ENCODE results near the gene CLEC20A.

Gene CLEC20A

GRCh38 chr1:178484698-178485225, 12.0 kb downstream of the CLEC20A start:
- no peak for FAIRE-seq
- no peak for DNase-seq (ENCODE audit: extremely low spot score, insufficient read length, low read depth)

DNA sequence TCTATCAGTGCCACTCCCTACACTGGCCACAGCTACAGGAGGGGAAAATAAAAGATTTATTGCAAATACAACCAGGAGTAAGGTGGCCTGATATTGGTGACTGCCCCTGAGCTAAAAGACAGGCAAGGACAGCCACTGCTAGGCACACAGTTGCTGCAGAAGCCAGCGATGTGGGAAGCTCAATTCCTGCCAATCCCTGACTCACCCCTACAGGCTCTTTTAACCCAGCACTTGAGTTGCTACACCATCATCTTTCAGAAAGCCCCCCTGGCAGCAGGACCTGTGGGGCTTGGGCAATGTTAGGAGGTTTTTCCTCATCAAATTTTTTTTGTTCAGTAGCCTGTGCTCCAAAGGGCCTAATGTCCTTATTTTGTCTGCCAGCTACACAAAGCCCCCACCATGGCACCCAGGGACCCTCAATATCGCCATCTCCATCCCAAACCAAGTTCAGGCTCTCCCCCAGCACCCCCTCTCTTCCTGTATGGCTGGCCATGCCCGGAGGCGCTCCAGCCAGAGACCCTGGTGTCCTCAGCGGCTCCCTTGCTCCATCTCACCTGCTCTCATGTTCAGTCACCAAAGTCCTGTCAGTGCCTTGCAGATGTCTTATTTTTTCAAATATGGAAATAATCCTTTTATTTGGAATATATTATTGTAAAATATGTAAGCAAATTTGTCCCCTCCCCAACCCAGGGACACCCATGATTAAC, 13.4 kb downstream of the CLEC20A start:
- no peak for FAIRE-seq
- DNase-seq (ENCODE audit: extremely low spot score, insufficient read length, low read depth): no peak

- FAIRE-seq (no peak), DNase-seq (ENCODE audit: extremely low spot score, insufficient read length, low read depth) (no peak)
Measured at GRCh38 chr1:178477841-178478240, 18.9 kb downstream of the CLEC20A start.

DNA sequence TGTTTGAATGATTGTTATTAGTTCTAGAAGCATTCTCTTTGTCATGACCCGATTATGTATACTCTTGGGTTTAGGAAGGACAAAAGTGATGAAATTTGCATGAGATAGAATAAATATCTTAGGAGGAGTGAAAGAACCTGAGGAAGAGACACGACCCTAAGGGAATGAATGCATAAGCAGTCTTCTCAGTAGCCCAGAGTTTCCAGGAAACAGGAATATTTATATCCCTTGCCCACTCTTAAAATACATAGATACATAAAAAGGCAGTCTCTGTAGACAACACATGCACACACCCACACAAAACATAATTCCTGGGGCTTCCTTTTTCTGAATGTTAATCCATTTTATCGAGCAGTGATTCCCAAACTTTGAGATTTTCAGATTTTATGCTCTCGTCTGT, 19.4 kb downstream of the CLEC20A start:
- FAIRE-seq: no peak
- no peak for DNase-seq (ENCODE audit: extremely low spot score, insufficient read length, low read depth)

DNA sequence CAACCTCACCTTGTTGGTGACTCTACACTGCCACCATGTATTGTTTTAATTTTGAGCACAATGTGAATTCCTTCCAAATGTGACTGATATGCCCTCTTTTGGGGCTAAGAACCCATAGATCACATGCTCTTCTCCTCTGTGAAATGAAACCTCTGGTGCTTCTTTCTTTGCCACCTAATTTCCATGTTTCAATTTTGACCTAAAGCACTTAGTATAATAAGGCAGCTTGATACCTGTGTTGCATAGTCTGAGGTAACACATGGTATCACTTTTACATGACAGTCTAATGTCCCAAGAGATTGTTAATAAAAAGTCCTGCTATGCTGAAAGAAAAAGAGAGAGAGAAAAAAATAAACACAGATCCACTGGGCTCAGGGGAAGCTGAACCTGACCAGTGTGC, 24.2 kb downstream of the CLEC20A start:
- DNase-seq (ENCODE audit: extremely low spot score, insufficient read length, low read depth): no peak
- no peak for FAIRE-seq

- DNase-seq (ENCODE audit: extremely low spot score, insufficient read length, low read depth) (no peak), FAIRE-seq (no peak)
Measured at GRCh38 chr1:178470411-178470960, 26.3 kb downstream of the CLEC20A start.

DNA sequence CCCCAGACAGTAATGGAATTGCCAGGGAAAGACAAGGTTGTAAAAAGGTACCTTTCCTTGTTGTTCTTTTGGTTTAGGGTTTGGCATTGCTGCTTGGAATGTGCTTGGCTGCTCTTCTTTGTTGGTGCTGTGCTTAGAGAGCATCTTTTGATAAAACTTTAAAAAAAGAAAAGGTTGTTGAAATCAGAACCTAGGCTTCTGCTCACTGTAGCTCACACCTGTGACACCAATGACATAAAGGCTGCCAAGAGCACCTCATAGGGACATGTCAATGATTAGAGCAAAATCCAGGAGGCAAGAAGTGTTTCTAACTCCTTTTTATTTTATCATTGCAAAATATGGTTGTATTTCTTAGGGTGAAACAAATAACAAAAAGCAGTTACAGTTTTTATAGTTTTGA, 28.9 kb downstream of the CLEC20A start:
- no peak for DNase-seq (ENCODE audit: extremely low spot score, insufficient read length, low read depth)
- no peak for FAIRE-seq

- no peak for FAIRE-seq
- DNase-seq (ENCODE audit: extremely low spot score, insufficient read length, low read depth): no peak
Measured at GRCh38 chr1:178465011-178465410, 31.8 kb downstream of the CLEC20A start.

DNA sequence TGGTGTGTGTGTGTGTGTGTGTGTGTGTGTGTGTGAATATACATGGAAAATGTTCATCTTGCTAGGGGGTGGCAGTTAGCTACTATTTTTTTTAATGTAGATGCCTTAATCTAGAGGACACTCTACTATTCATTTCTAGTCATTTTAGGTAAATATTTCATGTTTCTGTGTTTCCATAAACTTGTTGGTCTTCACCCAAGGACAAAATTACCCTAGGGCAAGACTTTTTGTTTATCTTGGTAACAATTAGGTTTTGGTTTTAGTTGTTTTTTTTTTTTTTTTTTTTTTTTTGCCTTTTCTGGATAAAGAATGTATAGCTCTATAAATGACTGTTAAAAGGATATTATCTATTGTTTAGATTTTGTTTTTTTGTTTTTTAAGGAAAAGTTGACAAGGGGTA, 32.2 kb downstream of the CLEC20A start:
- FAIRE-seq (no peak), DNase-seq (ENCODE audit: extremely low spot score, insufficient read length, low read depth) (no peak)

DNA sequence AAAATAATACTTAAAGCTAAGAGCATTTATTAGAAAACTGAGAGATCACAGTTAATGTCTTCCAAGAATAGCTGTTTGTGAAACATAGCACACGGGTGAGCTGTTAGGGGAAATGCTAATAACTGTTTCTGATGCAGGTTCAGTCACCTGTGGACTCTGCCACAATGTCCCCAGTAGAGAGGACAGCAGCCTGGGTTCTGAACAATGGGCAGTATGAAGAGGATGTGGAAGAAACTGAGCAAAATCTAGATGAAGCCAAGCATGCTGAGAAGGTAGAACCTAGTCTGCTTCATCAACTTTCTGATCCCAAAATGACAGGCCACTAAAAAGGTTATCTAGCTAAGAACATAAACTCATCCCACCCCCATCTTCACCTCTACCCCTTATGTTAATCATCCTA, 32.6 kb downstream of the CLEC20A start:
- FAIRE-seq: no peak
- no peak for DNase-seq (ENCODE audit: extremely low spot score, insufficient read length, low read depth)

DNA sequence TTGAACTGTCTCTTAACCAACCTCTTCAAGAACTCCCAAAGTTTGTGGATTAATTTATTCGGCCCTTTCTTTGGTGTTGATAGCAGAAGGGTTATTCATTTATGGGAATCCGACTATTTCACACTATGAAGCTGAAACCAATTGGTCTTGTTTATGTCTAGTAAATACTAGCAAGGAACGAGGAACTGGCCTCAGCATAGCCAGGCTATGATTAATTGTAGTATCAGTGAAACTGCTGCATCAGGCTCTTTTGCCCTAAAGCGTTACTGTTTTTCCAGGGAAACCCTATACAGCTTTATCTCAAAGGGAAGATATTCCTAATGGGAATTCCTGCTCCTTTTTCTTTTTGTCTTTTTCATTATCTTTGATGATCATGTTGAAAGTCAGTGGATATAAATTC, 35.1 kb downstream of the CLEC20A start:
- FAIRE-seq (no peak), DNase-seq (ENCODE audit: extremely low spot score, insufficient read length, low read depth) (no peak)

- DNase-seq (ENCODE audit: extremely low spot score, insufficient read length, low read depth) (no peak), FAIRE-seq (no peak)
Measured at GRCh38 chr1:178461104-178461503, 35.7 kb downstream of the CLEC20A start.

DNA sequence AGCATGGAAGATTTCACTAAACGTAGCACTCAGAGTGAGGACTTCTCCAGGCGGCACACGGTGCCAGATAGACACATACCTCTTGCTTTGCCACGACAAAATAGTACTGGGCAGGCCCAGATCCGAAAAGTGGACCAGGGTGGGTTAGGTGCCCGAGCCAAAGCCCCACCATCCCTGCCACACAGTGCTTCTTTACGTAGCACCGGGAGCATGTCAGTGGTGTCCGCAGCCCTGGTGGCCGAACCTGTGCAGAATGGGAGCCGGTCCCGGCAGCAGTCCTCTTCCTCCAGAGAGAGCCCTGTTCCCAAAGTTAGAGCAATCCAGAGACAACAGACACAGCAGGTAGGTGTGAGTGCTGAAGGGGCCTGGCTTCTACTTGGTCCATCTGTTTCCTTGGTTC, 38.6 kb downstream of the CLEC20A start:
- DNase-seq (ENCODE audit: extremely low spot score, insufficient read length, low read depth) (no peak), FAIRE-seq (no peak)

DNA sequence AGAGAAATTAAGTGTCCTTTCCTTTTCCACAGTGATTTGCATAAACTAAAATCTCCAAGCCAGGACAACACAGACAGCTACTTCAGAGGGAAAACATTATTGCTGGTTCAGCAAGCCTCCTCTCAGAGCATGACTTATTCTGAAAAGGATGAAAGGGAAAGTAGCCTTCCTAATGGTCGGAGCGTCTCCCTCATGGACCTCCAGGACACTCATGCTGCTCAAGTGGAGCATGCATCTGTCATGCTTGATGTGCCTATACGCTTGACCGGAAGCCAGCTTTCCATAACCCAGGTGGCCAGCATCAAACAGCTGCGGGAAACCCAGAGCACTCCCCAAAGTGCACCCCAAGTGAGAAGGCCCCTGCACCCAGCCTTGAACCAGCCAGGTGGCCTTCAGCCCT, 39.1 kb downstream of the CLEC20A start:
- no peak for FAIRE-seq
- no peak for DNase-seq (ENCODE audit: extremely low spot score, insufficient read length, low read depth)

GRCh38 chr1:178456472-178456871, 40.3 kb downstream of the CLEC20A start:
- FAIRE-seq (no peak), DNase-seq (ENCODE audit: extremely low spot score, insufficient read length, low read depth) (no peak)

GRCh38 chr1:178452013-178452412, 44.8 kb downstream of the CLEC20A start:
- no peak for FAIRE-seq
- DNase-seq (ENCODE audit: extremely low spot score, insufficient read length, low read depth): no peak

DNA sequence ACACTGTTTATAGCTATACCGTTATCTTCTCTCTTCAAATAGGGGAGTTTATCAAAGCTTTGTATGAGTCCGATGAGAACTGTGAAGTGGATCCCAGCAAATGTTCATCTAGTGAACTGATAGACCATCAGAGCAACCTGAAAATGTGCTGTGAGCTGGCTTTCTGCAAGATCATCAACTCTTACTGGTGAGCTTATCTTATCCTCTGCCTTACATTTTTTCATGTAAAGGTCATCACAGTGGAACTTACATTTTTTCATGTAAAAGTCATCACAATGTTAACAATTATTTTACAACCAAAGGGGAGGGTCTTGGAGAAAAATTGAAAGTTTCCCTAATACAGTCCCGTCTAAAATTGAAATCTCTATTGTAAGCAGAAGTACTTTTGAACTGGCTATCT, 45.2 kb downstream of the CLEC20A start:
- FAIRE-seq (no peak), DNase-seq (ENCODE audit: extremely low spot score, insufficient read length, low read depth) (no peak)

GRCh38 chr1:178450871-178451270, 45.9 kb downstream of the CLEC20A start:
- DNase-seq (ENCODE audit: extremely low spot score, insufficient read length, low read depth) (no peak), FAIRE-seq (no peak)

GRCh38 chr1:178442925-178443324, 53.8 kb downstream of the CLEC20A start:
- FAIRE-seq (no peak), DNase-seq (ENCODE audit: extremely low spot score, insufficient read length, low read depth) (no peak)

DNA sequence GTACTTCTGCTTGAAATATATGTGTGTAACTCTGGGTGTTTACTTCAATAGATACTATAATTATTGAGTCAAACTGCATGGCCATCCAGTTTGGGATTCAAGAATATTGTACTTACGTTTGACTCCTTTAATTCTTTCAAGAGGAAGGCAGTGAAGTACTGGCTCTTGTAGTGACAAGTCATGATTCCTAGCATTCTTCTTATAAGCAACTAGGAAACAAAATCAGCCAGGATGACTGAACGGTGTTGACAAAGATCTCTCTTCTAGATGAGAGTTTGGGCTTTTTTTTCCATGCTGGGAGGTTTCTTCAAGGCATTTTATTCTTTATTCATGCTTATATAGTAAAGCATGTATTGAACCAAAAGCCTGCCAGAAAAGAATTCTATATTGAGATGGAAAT, 58.3 kb downstream of the CLEC20A start:
- FAIRE-seq (no peak), DNase-seq (ENCODE audit: extremely low spot score, insufficient read length, low read depth) (no peak)

DNA sequence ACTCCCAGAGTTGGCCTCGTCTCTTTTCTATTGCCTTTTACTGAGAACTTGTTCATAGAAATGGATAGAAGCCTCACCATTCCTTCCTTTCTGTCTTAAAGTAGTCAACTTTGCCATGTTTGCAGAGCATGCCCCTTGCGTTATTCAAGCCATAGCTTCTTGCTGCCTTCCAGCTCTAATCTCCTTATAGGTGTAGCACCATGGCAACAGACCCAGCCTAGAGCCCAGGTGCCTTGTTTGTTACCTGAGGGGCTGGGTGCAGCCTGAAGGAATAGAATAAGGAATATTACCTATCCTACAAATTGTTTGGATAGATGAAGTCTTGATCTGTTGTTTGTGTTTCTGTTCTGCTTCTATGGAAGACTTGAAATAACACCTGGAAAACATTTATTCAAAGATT, 59.9 kb downstream of the CLEC20A start:
- FAIRE-seq (no peak), DNase-seq (ENCODE audit: extremely low spot score, insufficient read length, low read depth) (no peak)

GRCh38 chr1:178434899-178435435, 61.8 kb downstream of the CLEC20A start:
- FAIRE-seq (no peak), DNase-seq (ENCODE audit: extremely low spot score, insufficient read length, low read depth) (no peak)
